ENCODE results near the gene SAFB.
"Not testable (repeated sequence)": the region's sequence is repeated elsewhere in the genome, so short reads cannot be mapped to it uniquely, and the experiment has no call there.

The SAFB gene

GRCh38 chr19:5700455-5701092 lies 77.7 kb downstream of the SAFB start:
- no peak for DNase-seq

DNA sequence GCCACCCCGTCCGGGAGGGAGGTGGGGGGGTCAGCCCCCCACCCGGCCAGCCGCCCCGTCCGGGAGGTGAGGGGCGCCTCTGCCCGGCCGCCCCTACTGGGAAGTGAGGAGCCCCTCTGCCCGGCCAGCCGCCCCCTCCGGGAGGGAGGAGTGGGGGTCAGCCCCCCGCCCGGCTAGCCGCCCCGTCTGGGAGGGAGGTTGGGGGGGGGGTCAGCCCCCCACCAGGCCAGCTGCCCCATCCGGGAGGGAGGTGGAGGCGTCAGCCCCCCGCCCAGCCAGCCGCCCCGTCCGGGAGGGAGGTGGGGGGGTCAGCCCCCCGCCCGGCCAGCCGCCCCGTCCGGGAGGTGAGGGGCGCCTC lies 79.1 kb downstream of the SAFB start:
- not testable (repeated sequence) for DNase-seq

- DNase-seq: no peak
These were observed 81.2 kb downstream of the SAFB start for GRCh38 chr19:5703819-5704818.

GRCh38 chr19:5705552-5705951 lies 82.7 kb downstream of the SAFB start:
- DNase-seq: no peak

DNA sequence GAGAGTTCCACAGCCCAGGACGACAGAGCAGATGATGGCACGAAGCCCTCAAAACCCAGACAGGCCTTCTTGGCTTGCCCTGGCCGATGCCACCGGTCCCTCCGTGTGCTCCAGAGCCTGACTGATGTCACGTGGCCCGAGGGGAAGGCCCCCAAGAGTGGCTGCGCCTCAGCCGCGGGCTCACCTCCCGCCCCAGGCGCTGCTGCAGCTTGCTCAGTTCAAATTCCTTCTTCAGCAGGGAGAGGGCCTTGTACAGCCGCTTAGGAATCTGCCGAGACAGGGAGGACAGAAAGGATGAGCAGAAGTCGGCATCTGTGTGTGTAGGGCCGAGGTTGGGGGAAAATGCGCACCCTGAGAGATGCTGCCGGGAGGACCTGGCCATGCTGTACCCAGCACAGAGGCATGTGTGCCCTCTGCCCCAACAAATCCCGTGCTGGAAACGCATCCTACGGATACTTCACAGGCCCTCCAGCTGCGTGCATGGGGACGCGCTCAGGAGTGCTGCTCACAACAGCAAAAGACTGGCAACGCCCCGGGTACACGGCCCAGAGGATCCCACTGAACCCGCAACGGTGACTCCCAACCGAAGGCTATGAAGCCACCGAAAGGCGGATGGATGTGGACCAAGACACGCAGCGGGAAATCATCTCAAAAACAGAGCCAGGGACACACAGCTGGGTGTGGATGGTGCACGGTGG lies 84.1 kb downstream of the SAFB start:
- no peak for DNase-seq

DNA sequence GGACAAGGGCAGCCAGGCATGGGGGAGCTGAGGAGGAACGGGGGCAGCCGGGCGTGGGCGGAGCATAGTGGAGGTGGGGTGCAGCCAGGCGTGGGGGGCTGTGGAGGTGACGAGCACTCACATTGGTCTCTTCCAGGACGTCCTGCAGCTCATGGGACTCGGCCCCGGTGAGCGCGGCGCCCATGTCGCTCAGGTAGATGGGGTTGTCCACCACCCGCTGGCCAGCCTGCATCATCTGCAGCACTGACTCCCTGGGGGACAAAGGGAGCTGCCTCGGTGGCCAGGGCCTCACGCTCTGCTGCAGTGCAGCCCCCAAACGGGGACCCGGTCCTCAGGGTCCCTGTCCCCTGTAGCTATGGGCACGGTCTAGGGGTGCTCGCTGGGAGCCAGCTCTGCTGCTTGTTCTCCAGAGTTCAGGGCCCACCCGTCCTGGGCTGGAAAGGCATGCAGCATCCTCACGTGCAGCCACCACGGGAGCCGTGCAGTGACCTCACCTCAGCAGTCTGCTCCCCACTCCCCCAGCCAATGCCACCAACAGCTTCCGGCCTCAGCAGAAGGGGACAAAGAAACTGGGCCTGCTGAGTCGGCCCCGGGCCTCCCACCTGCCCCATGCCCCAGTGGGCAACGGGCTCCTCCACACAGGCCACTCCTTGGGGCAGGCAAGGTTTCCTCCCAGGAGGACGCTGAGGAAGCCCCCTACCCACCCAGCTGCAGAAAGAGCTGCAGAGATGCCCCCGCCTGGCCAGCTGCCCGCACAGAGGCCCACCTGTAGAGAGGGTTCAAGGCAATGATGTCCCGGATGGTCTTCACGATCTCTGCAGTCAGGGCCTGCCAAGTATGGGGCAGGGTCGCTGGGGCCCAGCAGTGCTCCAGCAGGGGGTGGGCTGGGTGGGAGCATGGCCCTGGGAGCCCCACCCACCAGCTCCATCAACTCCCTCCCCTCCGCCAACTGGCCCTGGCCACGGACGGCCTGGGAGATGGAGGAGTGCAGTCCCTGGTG lies 85.0 kb downstream of the SAFB start:
- no peak for DNase-seq

DNA sequence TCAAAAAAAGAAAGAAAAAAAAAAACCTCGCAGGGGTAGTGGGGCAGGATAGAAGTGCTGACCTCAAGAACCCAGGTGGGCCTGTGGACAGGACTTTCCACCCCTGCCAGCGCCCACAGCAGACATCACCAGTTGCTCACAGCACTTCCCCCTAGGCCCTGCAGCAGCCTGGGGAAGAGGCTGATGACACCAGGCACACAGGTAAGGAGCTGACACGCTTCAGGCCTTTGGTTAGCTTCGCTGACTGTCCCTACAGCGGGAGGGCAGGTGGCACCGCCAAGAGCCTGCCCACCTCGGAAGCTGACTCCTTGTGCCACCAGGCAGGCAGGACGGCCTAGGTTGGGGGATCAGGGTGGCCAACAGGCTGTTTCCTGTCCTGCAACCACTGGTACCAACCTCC lies 88.1 kb downstream of the SAFB start:
- DNase-seq: no peak

DNA sequence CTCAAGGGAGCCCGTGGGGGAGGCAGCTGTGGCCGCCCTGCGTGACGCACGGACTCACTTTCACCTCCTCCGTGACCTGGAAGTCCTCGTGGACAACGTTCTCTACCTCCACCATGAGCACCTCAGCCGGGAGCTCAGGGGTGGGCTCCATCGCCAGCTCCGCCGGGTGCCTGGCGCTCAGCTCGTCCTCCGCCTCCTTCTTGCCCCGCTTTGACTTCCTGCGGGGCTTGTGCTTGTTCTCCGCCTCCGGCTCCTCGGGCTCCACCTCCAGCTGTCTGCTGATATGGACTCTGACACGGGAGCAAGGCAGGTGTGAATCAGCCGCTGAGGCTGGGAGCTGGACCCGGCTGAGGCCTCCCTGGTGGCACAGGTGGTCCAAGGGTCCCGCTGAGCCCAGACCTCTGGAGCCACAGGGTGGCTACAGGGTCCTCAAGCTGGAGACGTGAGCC lies 88.9 kb downstream of the SAFB start:
- DNase-seq: no peak

DNA sequence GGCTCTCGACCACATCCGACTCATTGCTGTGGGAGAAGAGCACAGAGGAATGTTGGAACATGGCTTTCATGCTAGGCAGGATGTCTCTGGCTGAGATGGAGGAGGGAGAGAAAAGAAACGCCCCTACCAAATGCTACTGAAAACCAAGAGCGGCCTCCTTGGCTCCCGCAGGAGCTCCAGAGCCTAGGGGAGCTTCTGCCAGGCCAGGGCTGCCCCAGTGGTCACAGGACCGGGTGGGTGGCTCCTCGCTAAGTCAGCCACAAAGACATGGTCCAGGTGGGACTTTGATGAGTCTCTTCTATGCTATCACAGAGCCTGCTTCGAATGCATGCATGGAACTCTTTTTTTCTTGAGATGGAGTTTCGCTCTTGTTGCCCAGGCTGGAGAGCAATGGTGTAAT lies 90.3 kb downstream of the SAFB start:
- no peak for DNase-seq

DNA sequence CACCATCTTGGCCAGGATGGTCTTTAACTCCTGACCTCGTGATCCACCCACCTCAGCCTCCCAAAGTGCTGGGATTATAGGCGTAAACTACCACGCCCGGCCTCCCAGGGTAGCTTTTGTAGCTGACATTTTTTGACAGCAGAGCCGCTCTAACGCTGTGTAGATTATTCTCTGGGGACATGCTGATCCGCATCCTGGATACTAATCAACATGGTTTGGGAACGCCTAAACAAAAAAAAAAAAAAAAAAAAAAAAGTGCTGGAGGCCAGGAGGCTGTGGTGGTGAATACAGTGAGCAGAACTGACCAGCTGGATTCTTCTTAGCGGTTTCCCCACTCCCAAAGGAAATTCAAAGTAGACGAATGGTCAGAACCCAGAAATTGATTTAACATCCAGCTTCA lies 91.9 kb downstream of the SAFB start:
- no peak for DNase-seq

DNA sequence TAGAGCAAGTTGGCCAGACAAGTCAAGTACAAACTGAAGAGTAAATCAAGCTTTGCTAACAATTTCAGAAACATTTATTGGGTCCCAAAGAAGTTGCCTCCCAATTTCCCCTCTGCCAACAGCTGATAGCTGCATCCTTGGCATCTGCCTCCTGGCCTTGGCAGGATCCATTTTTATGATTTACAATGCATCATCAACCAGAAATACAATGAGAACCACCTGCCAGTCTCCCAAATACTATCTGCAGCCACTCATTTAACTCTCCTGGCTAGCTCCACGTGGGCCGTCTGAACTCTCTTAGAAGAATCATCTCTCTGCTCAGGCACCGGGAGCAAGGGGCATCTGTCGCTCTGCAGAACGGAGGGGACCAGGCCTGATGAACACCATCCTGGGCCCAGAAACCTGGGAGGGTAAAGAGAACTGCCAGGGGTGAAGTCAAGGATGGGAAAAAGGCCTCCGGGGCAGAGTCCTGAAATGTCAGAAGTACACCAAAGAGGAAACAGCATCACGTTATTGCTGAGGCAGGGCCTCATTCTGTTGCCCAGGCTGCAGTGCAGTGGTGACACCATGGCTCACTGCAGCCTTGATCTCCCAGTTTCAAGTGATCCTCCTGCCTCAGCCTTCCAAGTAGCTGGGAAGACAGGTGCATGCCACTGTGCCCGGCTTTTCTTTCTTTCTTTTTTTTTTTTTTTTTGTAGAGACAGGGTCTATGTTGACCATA lies 94.5 kb downstream of the SAFB start:
- DNase-seq: no peak

All from cerebellar nuclear complex (tissue), 1 donor.